SK-N-SH (cell line): ENCODE results near the gene RNLS.

Experiments
- CHD2 ChIP-seq: fragments of 150-350 bp; IDR thresholded peaks from 2 replicates; pipeline ENCODE4 v1.6.1; 2018; ENCODE audit warnings: low read length; ENCODE audit not compliant: partially characterized antibody
- ELF1 ChIP-seq: IDR thresholded peaks from 2 replicates; pipeline ENCODE4 v1.4.0; 2012
- EZH2phosphoT487 ChIP-seq: fragments of 200-600 bp; sonication (generic); IDR thresholded peaks from 2 replicates; pipeline ENCODE4 v1.6.1; 2017; ENCODE audit warnings: low read depth, mixed run types, mild to moderate bottlenecking, antibody characterized with exemption, moderate library complexity, borderline replicate concordance
- GATA2 ChIP-seq: sonication (generic); formaldehyde crosslinking; IDR thresholded peaks from 2 replicates; pipeline ENCODE4 v1.5.0; 2020; ENCODE audit warnings: mild to moderate bottlenecking, missing genetic modification reagents
- MEF2A ChIP-seq: IDR thresholded peaks from 2 replicates; pipeline ENCODE4 v1.4.0; 2012; ENCODE audit warnings: low read depth, borderline replicate concordance
- MXI1 ChIP-seq: IDR thresholded peaks from 2 replicates; pipeline ENCODE4 v1.6.1; 2012; ENCODE audit warnings: mild to moderate bottlenecking, low read depth, low read length, improper control_type of control experiment
- POLR2AphosphoS5 ChIP-seq: IDR thresholded peaks from 2 replicates; pipeline ENCODE4 v1.6.1; 2012; ENCODE audit warnings: low read depth, low read length
- TAF1 ChIP-seq: IDR thresholded peaks from 2 replicates; pipeline ENCODE4 v1.6.1; 2012; ENCODE audit warnings: low read depth, mild to moderate bottlenecking, low read length, moderate library complexity, borderline replicate concordance
- TCF12 ChIP-seq: IDR thresholded peaks from 2 replicates; pipeline ENCODE4 v1.4.0; 2012
- TF ChIP-seq, protein P1 (sequence below): fragments of 200-600 bp; sonication (generic); IDR thresholded peaks from 2 replicates; pipeline ENCODE4 v1.6.1; 2017; ENCODE audit warnings: antibody characterized with exemption, mild to moderate bottlenecking, moderate library complexity
- TF ChIP-seq, protein P2 (sequence below): fragments of 150-350 bp; IDR thresholded peaks from 2 replicates; pipeline ENCODE4 v1.6.1; 2017; ENCODE audit warnings: antibody characterized with exemption, low read length, low read depth, borderline replicate concordance

DNA sequence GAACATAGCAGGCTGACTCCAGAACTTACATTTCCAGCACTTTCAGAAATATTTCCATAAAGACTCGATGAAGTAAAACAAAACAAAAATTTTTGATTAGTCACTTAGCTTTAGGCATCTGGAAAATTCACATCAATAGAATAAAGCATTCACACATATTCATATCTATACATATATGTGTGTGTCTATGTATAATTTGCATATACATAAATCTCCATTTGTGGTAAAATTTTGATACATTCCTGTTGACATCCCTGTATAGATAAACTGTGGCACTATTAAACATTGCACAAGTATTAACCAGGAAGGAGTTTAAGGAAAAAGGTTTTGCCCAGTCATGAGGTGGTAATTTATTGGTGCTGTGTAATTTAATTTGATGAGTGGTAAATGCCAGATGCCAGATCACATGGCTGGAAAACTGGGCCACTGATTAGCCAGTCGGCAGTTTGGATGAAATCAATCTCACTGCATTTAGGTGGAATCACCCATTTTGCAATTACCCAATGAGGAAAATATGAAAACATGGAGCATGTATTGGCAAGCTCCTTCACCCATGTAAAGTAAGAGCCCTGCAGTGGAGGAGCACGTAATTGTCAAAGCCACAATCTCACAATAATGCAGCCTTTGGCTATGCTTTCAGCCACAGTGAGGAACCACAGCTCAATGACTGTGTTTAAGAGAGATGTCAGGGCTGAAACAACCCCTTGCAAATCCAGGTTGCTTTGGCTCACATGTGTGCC lies 294.6 kb downstream of the RNLS start:
- TF ChIP-seq POLR2AphosphoS5 (no peak), TAF1 (no peak), TCF12 (no peak), EZH2phosphoT487 (no peak), MXI1 (no peak), GATA2 (CRISPR knock-in tag) (no peak), ELF1 (no peak), CHD2 (no peak), MEF2A (no peak)
- TF ChIP-seq, protein P1, sequence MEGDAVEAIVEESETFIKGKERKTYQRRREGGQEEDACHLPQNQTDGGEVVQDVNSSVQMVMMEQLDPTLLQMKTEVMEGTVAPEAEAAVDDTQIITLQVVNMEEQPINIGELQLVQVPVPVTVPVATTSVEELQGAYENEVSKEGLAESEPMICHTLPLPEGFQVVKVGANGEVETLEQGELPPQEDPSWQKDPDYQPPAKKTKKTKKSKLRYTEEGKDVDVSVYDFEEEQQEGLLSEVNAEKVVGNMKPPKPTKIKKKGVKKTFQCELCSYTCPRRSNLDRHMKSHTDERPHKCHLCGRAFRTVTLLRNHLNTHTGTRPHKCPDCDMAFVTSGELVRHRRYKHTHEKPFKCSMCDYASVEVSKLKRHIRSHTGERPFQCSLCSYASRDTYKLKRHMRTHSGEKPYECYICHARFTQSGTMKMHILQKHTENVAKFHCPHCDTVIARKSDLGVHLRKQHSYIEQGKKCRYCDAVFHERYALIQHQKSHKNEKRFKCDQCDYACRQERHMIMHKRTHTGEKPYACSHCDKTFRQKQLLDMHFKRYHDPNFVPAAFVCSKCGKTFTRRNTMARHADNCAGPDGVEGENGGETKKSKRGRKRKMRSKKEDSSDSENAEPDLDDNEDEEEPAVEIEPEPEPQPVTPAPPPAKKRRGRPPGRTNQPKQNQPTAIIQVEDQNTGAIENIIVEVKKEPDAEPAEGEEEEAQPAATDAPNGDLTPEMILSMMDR, result no peak
- TF ChIP-seq, protein P2, sequence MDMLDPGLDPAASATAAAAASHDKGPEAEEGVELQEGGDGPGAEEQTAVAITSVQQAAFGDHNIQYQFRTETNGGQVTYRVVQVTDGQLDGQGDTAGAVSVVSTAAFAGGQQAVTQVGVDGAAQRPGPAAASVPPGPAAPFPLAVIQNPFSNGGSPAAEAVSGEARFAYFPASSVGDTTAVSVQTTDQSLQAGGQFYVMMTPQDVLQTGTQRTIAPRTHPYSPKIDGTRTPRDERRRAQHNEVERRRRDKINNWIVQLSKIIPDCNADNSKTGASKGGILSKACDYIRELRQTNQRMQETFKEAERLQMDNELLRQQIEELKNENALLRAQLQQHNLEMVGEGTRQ, result no peak
